AG09309 (cell line): ENCODE data around the gene NTN5.

Experiments used
- DNase-seq: peaks from one replicate; pipeline ENCODE4 v3.0.0-alpha.2; 2010; ENCODE audit warnings: low read depth
- H3K4me3 ChIP-seq: 2 replicates; pipeline ENCODE4 v1.5.1; 2011; ENCODE audit warnings: mild to moderate bottlenecking, low read depth, low read length, moderate library complexity; ENCODE audit not compliant: control insufficient read depth
- TF ChIP-seq, protein P1 (sequence below): IDR thresholded peaks from 2 replicates; pipeline ENCODE4 v1.5.1; 2011; ENCODE audit warnings: mild to moderate bottlenecking, low read depth, low read length, inconsistent platforms; ENCODE audit not compliant: insufficient read depth, control insufficient read depth; ENCODE audit errors: missing control alignments

NTN5 gene

DNA sequence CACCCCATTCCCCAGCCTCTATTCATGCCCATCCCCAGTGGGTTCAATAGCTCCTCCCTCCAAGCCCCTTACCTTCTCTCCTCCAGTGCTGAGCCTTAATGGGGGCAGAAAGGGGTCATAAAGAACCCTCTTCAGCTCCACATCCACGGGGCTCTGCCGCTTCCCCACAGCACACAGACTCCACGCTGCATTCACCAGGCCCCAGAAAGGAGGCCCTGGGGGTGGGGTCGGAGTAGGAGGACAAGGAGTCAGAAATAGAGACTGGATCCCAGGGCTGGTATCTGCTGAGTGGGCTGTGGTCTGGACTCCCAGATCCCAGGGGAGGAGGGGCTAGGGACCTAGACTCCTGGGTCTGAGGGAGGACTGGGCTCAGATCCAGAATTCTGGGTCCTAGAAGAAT is 28.5 kb downstream of the NTN5 start:
- no peak overlapping the region for H3K4me3 ChIP-seq
- TF ChIP-seq, protein P1, sequence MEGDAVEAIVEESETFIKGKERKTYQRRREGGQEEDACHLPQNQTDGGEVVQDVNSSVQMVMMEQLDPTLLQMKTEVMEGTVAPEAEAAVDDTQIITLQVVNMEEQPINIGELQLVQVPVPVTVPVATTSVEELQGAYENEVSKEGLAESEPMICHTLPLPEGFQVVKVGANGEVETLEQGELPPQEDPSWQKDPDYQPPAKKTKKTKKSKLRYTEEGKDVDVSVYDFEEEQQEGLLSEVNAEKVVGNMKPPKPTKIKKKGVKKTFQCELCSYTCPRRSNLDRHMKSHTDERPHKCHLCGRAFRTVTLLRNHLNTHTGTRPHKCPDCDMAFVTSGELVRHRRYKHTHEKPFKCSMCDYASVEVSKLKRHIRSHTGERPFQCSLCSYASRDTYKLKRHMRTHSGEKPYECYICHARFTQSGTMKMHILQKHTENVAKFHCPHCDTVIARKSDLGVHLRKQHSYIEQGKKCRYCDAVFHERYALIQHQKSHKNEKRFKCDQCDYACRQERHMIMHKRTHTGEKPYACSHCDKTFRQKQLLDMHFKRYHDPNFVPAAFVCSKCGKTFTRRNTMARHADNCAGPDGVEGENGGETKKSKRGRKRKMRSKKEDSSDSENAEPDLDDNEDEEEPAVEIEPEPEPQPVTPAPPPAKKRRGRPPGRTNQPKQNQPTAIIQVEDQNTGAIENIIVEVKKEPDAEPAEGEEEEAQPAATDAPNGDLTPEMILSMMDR, result no peak
- DNase-seq, result no peak

DNA sequence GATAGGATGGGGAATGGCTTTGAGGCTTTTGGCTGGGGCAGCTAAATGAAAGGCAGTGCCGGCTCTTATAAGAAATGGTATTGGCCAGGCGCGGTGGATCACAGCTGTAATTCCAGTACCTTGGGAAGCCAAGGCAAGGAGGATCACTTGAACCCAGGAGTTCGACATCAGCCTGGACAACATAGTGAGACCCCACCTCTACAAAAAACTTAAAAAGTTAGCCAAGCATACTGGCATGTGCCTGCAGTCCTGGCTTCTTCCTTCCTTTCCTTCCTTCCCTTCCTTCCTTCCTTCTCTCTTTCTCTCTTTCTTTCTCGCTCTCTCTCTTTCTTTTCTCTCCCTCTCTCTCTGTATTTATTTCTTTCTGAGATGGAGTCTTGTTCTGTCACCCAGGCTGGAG is 30.0 kb downstream of the NTN5 start:
- H3K4me3 ChIP-seq, result no peak overlapping the region
- no peak for DNase-seq
- TF ChIP-seq, protein P1, result no peak

DNA sequence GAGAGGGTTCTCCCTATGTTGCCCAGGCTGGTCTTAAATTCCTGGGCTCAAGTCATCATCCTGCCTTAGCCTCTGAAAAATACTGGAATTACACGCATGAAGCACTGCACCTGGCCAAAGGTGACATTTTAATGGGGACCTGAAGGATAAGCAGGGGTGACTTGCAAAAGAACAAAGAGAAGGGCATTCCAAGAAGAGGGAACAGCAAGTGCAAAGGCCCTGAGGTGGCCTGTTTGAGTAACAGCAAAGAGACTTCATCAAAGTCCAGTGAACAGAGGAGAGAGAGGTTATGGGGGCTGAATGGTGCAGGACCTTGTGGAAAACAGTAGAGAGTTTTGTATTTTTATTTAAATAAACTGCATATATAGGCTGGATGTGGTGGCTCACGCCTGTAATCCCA is 31.0 kb downstream of the NTN5 start:
- TF ChIP-seq, protein P1, result no peak
- DNase-seq, result no peak
- H3K4me3 ChIP-seq, result no peak overlapping the region

DNA sequence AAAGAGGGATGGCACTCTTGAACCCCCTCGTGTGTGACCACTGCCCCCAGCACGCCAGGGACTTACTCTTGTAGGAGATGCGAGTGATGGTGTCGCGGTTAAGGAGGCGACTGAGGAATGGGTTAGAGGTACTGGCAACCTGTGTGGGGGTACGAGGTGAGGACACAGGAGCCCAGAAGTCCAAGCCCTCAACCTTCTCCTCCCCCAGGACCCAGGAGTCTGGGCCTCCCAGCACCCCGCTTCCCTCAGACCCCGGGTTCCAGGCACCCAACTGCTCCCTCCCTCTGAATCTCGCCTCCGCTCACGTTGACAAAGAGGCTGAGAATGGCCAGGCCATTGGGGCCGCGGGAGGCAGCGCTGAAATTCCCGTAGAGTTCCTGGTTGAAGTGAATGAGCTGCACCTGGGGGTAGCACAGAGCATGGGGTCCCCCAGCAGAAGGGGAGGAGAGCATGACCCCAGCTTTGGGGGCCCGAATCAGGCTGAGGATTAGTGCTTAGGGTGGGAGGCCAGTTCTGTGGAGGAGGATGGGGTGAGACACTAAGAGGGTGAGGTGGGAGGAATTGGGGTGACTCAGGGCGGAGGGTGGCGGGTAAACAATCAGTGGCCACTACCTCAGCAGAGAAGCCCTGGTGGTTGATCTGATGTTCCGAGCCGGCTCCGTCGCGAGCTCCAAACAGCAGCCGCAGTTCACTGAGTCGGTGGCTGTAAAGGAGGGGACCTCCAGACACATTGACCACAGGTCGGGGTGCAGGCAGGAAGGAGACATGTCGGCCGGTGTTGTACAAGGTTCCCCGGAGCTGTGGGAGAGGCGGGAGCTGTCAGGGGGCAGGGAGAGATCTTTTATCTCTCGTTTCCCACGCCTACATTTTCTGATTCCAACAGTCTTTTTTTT is 33.1 kb downstream of the NTN5 start:
- DNase-seq, result no peak
- TF ChIP-seq, protein P1, result no peak

DNA sequence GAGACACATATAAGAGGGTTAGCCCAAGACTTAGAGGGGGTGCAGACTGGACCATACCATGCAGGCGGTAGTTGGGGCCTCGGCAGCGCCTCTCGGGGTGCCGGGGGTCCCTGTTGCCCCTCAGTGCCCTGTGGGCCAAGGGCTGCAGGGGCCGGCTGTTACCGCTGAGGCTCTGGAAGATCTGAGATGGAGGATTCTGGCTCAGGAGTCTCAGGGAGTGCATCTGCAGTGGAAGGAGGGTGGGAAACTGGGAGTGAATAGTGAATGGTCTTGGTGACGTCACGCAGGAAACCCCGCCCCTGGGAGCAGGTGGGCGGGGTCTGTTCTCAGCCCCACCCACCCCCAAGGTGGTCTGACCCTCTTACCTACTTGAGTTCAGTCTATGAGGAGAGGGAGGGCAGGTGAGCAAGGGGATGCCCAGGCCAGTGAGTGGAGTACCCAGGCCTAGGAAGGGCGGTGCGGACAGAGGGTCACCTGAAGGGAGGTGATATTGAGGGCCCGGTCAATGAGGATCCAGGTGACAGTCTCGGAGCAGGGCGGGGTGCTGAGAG is 33.9 kb downstream of the NTN5 start:
- DNase-seq, result no peak
- no peak overlapping the region for H3K4me3 ChIP-seq
- TF ChIP-seq, protein P1, result no peak

More for the DNA sequence above, 33.1 kb downstream of the NTN5 start:
- H3K4me3 ChIP-seq, result no peak overlapping the region

DNA sequence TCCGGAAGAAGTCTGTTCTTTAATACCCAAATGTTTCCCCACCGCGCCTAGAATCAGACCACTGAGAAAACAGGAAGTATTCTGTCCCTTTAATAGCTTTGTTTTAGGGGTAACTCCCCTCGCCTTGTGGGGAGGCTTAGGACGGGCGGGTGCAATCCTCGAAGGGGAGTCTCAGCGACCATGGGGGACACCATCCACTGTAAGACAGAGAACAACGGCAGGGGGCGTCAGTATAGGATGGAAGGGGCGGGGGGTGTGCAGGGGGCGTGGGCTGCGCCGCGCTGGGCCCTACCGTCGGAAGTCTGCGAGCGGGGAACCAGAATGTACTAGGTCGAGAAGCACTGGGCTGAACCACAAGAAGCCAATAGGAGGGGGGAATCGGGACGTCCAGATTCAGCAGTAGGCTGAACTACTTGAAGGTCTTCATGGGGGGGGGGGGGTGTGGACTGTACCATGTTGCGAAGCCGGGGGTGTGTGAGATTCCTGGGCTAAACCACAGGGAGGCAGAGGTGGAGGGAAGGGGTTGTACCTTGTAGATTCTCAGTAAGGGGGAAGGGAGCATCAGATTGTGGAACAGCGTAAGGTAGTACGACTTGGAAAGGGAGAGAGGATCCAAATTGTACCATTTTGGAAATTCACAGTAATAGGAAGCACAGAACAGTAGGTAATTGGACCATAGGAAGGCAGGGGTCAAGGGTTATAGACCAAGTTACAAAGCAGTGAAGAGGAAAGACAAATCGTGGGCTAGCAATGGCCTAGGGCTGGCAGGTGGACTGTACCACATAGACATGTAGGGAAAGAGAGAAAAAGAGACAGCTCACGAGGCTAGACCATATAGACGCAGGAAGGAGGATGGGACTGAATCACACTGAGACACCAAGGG is 34.6 kb downstream of the NTN5 start:
- TF ChIP-seq, protein P1, result no peak
- peak; percentile 94 for DNase-seq
- H3K4me3 ChIP-seq, result peak overlapping the region; percentile 63
